HepG2 (cell line): Measurements from ENCODE around the gene IKZF3. TPM values are rescaled to one million over a fixed set of nuclear protein-coding genes. Genes with fewer than 3 reads are reported as not detected.
A peak's percentile ranks its signal among the peaks of the same experiment; 100 is the strongest.

Experiments used
- ATF7-NPFF ChIP-seq: sonication (generic); formaldehyde crosslinking; IDR thresholded peaks from 2 replicates; pipeline ENCODE4 v1.8.1; 2023; ENCODE audit warnings: mild to moderate bottlenecking, low read depth, missing genetic modification reagents, moderate library complexity
- CCAR2 ChIP-seq: fragments of 200-400 bp; formaldehyde crosslinking; optimal IDR thresholded peaks from 2 replicates; pipeline ENCODE3; 2018; ENCODE audit warnings: low read depth, mild to moderate bottlenecking, low read length, moderate library complexity
- HOMEZ ChIP-seq: IDR thresholded peaks from 2 replicates; pipeline ENCODE4 v1.6.1; 2016; ENCODE audit warnings: low read depth
- KLF6 ChIP-seq: IDR thresholded peaks from 2 replicates; pipeline ENCODE4 v1.8.0; 2016; ENCODE audit warnings: missing biosample characterization, missing genetic modification reagents
- PITX1 ChIP-seq: sonication (generic); formaldehyde crosslinking; IDR thresholded peaks from 2 replicates; pipeline ENCODE4 v1.5.1; 2020; ENCODE audit warnings: mild to moderate bottlenecking, missing genetic modification reagents
- SP4 ChIP-seq: sonication (generic); formaldehyde crosslinking; IDR thresholded peaks from 2 replicates; pipeline ENCODE4 v1.8.1; 2023; ENCODE audit warnings: mild to moderate bottlenecking, missing genetic modification reagents
- SRSF1 ChIP-seq: fragments of 200-400 bp; formaldehyde crosslinking; optimal IDR thresholded peaks from 2 replicates; pipeline ENCODE3; 2017; ENCODE audit warnings: mild to moderate bottlenecking, low read depth, low read length, moderate library complexity
- U2AF2 ChIP-seq: fragments of 200-400 bp; formaldehyde crosslinking; IDR thresholded peaks from 2 replicates; pipeline ENCODE4 v1.6.1; 2017; ENCODE audit warnings: low read depth, mild to moderate bottlenecking, low read length
- XBP1 ChIP-seq: sonication (generic); formaldehyde crosslinking; IDR thresholded peaks from 2 replicates; pipeline ENCODE4 v1.5.0; 2020; ENCODE audit warnings: missing genetic modification reagents
- ZFP41 ChIP-seq: sonication (generic); formaldehyde crosslinking; IDR thresholded peaks from 2 replicates; pipeline ENCODE4 v1.4.0; 2020; ENCODE audit warnings: mild to moderate bottlenecking, missing genetic modification reagents, borderline replicate concordance
- ZNF790 ChIP-seq: sonication (generic); formaldehyde crosslinking; IDR thresholded peaks from 2 replicates; pipeline ENCODE4 v1.8.0; 2022; ENCODE audit warnings: missing genetic modification reagents, mild to moderate bottlenecking, borderline replicate concordance
- ZNF879 ChIP-seq: sonication (generic); formaldehyde crosslinking; IDR thresholded peaks from 2 replicates; pipeline ENCODE4 v1.8.1; 2023; ENCODE audit warnings: missing genetic modification reagents
- ZUFSP ChIP-seq: sonication (generic); formaldehyde crosslinking; IDR thresholded peaks from 2 replicates; pipeline ENCODE4 v1.9.0; 2021; ENCODE audit warnings: missing genetic modification reagents, mild to moderate bottlenecking, borderline replicate concordance
- polyA plus RNA-seq, 8 experiments: library from polyadenylated mRNA; depleted of rRNA in 3 of 8; stranded (reverse) in 7 of 8; unstranded in 1 of 8; fragments of >200 nt; fragmentation: Illumina TruSeq in 4 of 8; extraction: Trizol in 4 of 8; gene quantifications; 2 replicates each; pipeline versions ENCODE4 v1.2.1 to v1.2.3, GENCODE V29; 2011 to 2016; ENCODE audit warnings: low read depth in 4 of 8, missing spikeins in 1 of 8, mixed read lengths in 1 of 8; ENCODE audit not compliant: insufficient read depth in 1 of 8
- total RNA-seq, 5 experiments: library from RNA; depleted of rRNA; stranded (reverse); fragments of >200 nt; fragmentation: Illumina TruSeq; extraction: Trizol; gene quantifications; 2 replicates each; pipeline ENCODE4 v1.2.3, GENCODE V29; 2016; ENCODE audit warnings: low read depth in 1 of 5
- TF ChIP-seq, protein P1 (sequence below): IDR thresholded peaks from 2 replicates; pipeline ENCODE4 v1.6.1; 2016; ENCODE audit warnings: low read depth, missing genetic modification reagents, missing compliant biosample characterization
- TF ChIP-seq, protein P2 (sequence below): sonication (generic); formaldehyde crosslinking; IDR thresholded peaks from 2 replicates; pipeline ENCODE4 v1.4.0; 2020; ENCODE audit warnings: missing genetic modification reagents

IKZF3 gene
- total and polyA plus RNA-seq, 2 of the 13 experiments (the other 11 are each of a cell fraction or from before 2014, with no cell fraction given) = not detected

GRCh38 chr17:39754161-39754957, 109.8 kb downstream of the IKZF3 start (continued):
- TF ChIP-seq, protein P1, sequence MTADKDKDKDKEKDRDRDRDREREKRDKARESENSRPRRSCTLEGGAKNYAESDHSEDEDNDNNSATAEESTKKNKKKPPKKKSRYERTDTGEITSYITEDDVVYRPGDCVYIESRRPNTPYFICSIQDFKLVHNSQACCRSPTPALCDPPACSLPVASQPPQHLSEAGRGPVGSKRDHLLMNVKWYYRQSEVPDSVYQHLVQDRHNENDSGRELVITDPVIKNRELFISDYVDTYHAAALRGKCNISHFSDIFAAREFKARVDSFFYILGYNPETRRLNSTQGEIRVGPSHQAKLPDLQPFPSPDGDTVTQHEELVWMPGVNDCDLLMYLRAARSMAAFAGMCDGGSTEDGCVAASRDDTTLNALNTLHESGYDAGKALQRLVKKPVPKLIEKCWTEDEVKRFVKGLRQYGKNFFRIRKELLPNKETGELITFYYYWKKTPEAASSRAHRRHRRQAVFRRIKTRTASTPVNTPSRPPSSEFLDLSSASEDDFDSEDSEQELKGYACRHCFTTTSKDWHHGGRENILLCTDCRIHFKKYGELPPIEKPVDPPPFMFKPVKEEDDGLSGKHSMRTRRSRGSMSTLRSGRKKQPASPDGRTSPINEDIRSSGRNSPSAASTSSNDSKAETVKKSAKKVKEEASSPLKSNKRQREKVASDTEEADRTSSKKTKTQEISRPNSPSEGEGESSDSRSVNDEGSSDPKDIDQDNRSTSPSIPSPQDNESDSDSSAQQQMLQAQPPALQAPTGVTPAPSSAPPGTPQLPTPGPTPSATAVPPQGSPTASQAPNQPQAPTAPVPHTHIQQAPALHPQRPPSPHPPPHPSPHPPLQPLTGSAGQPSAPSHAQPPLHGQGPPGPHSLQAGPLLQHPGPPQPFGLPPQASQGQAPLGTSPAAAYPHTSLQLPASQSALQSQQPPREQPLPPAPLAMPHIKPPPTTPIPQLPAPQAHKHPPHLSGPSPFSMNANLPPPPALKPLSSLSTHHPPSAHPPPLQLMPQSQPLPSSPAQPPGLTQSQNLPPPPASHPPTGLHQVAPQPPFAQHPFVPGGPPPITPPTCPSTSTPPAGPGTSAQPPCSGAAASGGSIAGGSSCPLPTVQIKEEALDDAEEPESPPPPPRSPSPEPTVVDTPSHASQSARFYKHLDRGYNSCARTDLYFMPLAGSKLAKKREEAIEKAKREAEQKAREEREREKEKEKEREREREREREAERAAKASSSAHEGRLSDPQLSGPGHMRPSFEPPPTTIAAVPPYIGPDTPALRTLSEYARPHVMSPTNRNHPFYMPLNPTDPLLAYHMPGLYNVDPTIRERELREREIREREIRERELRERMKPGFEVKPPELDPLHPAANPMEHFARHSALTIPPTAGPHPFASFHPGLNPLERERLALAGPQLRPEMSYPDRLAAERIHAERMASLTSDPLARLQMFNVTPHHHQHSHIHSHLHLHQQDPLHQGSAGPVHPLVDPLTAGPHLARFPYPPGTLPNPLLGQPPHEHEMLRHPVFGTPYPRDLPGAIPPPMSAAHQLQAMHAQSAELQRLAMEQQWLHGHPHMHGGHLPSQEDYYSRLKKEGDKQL = no peak
- peak; percentile 83 for TF ChIP-seq SP4 (CRISPR knock-in tag)
- TF ChIP-seq XBP1 (CRISPR knock-in tag) = no peak; the same call in 1 of the 2 replicates
- TF ChIP-seq ZNF879 (CRISPR knock-in tag) = peak; percentile 79; the same call in 1 of the 2 replicates
- TF ChIP-seq HOMEZ (CRISPR knock-in tag) = peak; percentile 52
- no peak for TF ChIP-seq CCAR2
- TF ChIP-seq ZUFSP = no peak
- TF ChIP-seq ATF7-NPFF (CRISPR knock-in tag) = peak; percentile 98
- no peak for TF ChIP-seq U2AF2
- no peak for TF ChIP-seq ZFP41 (CRISPR knock-in tag)
- TF ChIP-seq, protein P2, sequence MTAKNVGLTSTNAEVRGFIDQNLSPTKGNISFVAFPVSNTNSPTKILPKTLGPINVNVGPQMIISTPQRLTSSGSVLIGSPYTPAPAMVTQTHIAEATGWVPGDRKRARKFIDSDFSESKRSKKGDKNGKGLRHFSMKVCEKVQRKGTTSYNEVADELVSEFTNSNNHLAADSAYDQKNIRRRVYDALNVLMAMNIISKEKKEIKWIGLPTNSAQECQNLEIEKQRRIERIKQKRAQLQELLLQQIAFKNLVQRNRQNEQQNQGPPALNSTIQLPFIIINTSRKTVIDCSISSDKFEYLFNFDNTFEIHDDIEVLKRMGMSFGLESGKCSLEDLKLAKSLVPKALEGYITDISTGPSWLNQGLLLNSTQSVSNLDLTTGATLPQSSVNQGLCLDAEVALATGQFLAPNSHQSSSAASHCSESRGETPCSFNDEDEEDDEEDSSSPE (CRISPR knock-in tag) = peak; percentile 91
- TF ChIP-seq PITX1 (CRISPR knock-in tag) = peak; percentile 51; the same call in 1 of the 2 replicates
- TF ChIP-seq ZNF790 (CRISPR knock-in tag) = no peak; the same call in 1 of the 2 replicates
- peak; percentile 83 for TF ChIP-seq SRSF1
- TF ChIP-seq KLF6 (CRISPR knock-in tag) = peak; percentile 97
